Measurements from ENCODE around the gene TOB2.

TOB2 gene

GRCh38 chr22:41446639-41447434 lies at the start of gene TOB2:
Gene TOB2 (minus strand): TSS chr22:41446801. CDS start chr22:41437345, 9,456 bp downstream.
- DNase-seq (ENCODE audit: low read depth in 2 of 2) = peak; percentile 92

DNA sequence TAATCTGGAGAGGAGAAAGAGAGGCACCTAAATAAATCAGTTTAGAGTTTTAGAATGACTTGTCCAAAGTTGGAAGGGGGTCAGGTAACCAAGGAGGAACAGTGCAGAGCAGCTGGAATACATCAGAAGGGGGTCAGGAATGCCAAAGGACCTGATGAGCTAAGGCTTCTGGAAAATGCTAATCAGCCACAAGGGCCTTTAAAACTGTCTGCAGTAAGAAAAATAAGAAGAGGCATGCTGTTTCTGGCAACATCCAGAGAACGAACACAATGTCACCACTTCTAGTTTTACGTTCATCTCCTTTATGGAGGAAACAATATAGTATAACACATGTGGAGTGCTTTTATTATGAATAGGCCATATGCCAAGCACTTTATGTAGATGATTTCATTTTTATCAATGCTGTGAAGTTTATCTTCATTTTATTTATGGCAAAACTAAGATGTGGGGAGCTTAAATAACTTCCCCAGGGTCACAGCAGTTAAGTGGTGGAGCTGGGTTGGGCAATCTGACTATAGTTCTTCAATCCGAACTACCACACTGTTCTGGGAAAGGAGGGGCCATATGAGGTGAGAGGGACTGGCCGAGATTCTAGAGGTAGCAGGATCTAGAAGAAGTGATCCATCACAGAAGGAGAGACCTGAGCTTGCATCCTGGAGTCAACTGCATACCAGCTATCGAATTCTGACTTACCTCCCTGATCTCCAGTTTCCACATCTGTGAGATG lies 44.9 kb upstream of the TOB2 start:
- no peak for DNase-seq (ENCODE audit: low read depth in 2 of 2)

- DNase-seq (ENCODE audit: low read depth in 2 of 2) = no peak
Measured at GRCh38 chr22:41488596-41489385, 42.2 kb upstream of the TOB2 start.

GRCh38 chr22:41488076-41488475 lies 41.5 kb upstream of the TOB2 start:
- no peak for DNase-seq (ENCODE audit: low read depth in 2 of 2)

DNA sequence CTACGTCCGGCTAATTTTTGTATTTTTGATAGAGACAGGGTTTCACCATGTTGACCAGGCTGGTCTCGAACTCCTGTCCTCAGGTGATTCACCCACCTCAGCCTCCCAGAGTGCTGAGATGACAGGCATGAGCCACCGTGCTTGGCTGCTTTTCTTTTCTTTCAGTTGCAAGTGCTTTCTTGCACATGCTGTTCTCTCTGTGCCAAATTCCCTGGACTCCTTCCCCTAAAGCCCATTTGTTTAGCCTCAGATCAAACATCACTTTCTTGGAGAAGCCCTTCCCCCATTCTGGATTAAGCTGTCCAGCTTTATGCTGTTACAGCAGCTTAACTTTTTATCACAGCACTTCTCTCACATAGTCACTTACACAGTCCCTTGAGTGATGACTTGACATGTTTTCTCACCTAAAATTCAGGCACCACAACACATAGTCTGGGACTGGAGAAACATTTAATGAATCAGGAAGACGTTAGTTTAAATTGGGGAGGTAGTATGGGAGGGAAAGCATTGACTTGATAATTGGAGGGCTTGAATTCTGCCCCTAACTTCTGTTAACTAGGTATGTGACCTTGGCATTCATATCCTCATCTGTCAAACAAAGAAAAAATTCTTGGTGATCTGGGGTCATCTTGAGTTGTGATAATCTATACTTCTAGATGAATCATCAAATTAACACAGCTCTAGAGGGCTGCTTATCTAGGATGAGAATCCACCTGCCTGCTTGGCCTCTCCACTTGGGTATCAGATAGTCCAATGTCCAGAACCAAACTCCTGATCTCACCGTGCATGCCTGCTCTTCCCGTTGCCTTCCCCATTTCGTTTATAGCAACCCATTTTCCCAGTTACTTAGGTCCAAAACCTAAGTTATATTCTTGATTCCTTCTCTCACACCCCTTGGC lies 40.7 kb upstream of the TOB2 start:
- no peak for DNase-seq (ENCODE audit: low read depth in 2 of 2)

GRCh38 chr22:41485033-41485432 lies 38.4 kb upstream of the TOB2 start:
- DNase-seq (ENCODE audit: low read depth in 2 of 2) = no peak

GRCh38 chr22:41482319-41482935 lies 35.8 kb upstream of the TOB2 start:
- DNase-seq (ENCODE audit: low read depth in 2 of 2) = no peak

DNA sequence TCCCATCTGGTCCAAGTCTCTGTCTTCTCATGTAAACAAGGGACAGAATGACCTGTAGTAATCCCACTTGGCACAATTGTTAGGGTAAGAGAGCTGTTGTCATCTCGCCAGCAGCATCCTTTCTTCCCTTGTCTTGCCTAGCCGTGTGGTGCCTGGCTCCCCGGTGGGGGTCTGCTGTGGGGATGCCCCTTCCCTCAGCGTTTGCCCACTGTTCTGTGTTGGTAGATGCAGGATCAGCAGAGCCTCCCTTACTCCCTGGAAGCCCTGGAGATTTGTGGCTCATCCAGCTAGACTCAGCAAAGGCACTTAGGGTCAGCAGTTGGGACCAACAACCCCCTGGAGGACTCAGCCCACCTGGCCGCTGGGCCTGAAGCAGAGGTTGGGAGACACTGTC lies 35.3 kb upstream of the TOB2 start:
- DNase-seq (ENCODE audit: low read depth in 2 of 2) = no peak

DNA sequence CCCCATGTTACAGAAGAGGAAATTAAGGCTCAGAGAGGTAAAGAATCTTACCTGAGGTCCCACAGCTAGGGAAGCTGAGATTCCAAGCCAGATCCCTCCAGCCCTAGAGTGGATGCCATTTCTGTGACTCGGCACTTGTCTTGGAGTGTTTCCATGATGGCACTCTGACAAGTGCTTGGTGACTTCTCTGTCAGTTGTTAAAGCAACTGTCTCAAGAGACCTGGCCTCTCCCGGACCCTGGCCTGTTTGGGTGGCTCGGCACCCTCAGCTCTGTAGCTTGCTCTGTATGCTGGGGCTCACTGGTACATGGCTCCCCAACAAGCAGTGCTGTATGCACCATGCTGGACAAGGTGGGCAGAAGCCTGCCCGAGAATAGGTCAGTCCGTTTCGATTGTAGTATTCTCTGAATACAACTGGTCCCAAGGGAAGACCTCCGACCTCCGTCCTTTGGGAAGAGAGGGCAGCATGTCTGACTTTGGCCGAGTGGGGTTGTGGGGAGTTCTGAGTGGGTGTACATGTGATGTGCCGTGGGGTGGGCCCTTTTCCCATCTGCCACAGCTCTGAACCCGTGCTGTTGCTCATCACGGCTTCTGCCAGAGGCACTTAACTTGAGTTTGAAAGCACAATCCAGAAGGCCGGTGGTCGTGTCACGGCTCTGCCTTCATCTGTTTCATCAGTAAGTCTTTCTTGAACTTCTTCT lies 34.7 kb upstream of the TOB2 start:
- no peak for DNase-seq (ENCODE audit: low read depth in 2 of 2)

GRCh38 chr22:41480397-41480735 lies 33.8 kb upstream of the TOB2 start:
- no peak for DNase-seq (ENCODE audit: low read depth in 2 of 2)

DNA sequence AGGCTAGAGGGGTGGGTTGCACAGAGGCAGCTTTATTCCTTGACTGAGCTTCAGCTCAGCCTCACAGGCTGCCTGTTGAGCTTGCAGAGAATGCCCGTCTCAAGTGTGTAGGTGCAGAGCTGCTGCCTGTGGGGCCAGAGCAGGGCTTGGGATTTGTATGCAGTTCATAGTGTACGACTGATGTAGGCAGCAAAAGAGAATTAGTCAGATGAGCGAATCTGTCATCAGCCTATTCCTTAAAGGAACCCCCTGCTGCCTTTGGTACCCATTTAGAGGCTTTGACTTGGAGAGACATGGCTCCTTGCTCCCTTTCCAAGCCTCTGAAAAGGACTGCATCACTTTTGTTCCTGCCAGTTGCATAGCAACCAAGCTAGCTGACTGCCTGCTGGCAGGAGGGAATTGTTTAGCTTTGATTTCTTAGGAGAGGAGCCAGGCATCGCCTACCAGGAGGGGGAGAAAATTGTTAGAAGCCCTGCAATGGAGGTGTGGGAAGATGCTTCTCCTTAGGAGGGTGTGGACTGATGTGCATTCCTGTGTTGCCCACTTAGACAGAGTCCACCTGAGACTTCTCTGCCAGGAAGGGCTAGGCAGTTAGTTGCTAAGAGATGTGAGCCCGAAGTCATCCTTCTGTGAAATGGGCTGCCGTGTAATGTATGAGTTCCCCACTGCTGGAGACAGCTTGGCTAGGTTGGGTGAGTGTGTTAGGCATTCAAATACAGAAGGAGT lies 33.2 kb upstream of the TOB2 start:
- DNase-seq (ENCODE audit: low read depth in 2 of 2) = no peak

DNA sequence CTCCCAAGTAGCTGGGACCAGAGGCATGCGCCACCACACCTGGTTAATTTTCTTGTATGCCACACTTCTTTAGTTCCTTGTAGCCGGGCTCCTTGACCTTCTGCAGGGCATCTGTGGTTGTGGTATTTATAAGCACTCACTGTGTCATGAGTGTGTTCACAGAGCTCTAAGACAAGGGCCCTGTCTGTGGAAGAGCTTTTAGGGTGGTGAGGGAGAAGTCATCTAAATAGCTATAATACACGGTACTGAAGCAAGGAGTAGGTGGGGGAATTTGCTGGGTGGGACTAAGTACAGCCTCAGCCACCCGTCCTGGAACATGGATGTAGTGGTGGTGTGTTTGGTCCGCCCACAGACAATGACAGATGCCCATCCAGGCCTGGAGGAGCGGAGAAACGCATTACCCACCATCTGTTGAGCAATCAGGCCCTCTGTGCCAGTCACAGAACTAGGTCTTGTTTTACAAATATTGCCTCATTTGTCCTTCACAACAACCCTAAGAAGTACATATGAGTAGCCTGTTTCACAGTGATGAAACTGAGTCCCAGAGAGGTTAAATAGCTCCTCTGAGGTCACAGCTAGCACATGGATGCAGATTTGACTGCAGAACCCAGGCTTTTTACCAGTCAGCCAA lies 32.4 kb upstream of the TOB2 start:
- peak in 1 of 2 donors; percentile 8 for DNase-seq (ENCODE audit: low read depth in 2 of 2)

GRCh38 chr22:41478473-41478872 lies 31.9 kb upstream of the TOB2 start:
- no peak for DNase-seq (ENCODE audit: low read depth in 2 of 2)

DNA sequence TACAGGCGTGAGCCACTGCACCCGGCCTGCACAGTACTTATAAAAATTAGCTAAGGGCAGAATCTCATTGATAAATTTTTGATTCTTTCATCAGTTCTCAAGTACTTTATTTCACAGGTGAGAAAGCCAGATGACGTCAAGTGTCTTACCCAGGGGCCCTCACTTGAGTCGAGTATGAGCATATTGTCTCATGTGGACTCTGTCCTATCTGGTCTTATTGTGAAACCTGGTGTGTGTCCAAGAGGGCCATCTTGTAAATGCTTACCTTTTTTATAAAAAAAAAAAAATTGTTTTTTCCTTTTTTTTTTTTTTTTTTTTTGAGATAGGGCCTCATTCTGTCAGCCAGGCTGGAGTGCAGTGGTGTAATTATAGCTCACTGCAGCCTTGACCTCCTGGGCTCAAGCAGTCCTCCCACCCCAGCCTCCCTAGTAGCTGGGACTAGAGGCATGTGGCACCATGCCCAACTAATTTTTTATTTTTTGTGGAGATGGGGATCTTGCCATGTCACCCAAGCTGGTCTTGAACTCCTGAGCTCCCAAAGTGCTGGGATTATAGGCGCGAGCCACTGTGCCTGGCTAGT lies 28.4 kb upstream of the TOB2 start:
- no peak for DNase-seq (ENCODE audit: low read depth in 2 of 2)

DNA sequence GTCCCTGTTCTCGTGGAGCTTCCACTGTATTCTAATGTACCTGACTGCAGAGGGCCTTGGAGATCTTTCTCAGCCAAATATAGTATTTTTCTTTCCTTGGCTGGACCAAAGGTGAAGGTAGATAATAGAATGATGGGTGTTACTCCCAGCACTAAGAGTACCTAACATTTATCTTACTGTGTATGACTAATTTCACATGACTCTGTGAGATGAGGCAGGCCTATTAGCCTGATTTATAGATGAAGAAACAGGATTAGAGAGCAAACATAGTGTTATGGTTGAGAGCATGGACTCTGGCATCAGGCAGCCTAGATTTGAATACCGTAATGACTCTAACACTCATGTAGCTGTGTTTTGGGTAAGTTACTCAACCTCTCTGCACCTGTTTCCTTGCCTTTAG lies 25.0 kb upstream of the TOB2 start:
- no peak for DNase-seq (ENCODE audit: low read depth in 2 of 2)

- DNase-seq (ENCODE audit: low read depth in 2 of 2) = no peak
Measured at GRCh38 chr22:41470886-41471285, 24.3 kb upstream of the TOB2 start.

DNA sequence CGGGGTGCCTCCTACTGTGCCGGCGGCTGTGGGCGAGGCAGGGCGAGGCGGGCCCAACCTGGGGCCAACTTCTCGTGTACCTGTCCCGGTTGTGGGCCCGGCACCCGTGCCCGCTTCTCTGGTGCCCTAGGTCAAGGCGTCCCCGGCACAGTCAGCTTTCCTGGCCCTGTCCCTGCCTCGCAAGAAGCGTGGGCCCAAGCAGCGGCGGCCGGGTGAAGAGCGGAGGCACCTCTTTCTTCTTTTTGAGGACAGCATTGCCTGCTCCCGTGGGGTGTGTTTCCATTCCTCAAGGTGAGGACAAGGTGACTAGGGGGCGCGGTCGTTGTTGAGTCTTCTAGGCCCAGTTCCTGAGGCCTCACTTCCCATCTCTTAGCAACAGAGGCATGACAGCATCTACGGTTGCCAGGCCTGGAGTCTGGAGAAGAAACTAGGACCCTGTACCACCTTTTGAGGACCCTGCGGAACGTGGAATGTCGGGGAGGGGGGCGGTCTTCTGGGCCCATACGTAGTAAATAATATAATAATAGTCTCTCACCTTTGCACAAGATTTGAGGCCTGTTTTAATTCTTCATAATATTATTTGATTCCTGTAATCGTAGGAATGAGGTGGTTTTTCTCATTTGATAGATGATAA lies 22.7 kb upstream of the TOB2 start:
- DNase-seq (ENCODE audit: low read depth in 2 of 2) = no peak
